Right lobe of liver (tissue), 4 donors: ENCODE data around the gene PTBP2.

Source experiments
- CTCF ChIP-seq, 4 donors: fragments of 200-600 bp in 3 of 4; fragments of 450-650 bp in 1 of 4; IDR thresholded peaks; one replicate each; pipeline versions ENCODE4 v1.5.1 to v1.8.0; 2016 to 2022; ENCODE audit warnings: antibody characterized with exemption in 4 of 4, mild to moderate bottlenecking in 2 of 4
- POLR2A ChIP-seq: fragments of 450-650 bp; IDR thresholded peaks from one replicate; pipeline ENCODE4 v1.6.1; 2017; ENCODE audit warnings: antibody characterized with exemption, mild to moderate bottlenecking
- donor health status: DM: no; HTN: no; CAD: no.
- donor health status: DM: no; HTN: no; CAD: no.
- donor health status: DM: no; HTN: yes; CAD: no.

- TF ChIP-seq POLR2A (no peak), CTCF (IDR thresholded peaks at IDR 0.05) (no peak)
Observed at GRCh38 chr1:96713649-96714048, 7.9 kb upstream of the PTBP2 start.
